Esophagus squamous epithelium (tissue), 4 donors: ENCODE results near the gene ANKHD1.

Experiments
- POLR2A ChIP-seq, 4 donors: fragments of 450-650 bp; IDR thresholded peaks; one replicate each; pipeline ENCODE4 v1.6.1; 2017; ENCODE audit warnings: antibody characterized with exemption in 4 of 4, mild to moderate bottlenecking in 4 of 4, moderate library complexity in 3 of 4
- TF ChIP-seq, protein P1 (sequence below), 6 experiments: fragments of 450-650 bp in 4 of 6; fragments of 200-600 bp in 2 of 6; sonication (generic) in 2 of 6; IDR thresholded peaks; one replicate each; pipeline ENCODE4 v1.5.1; 2016 to 2019; ENCODE audit warnings: antibody characterized with exemption in 6 of 6, mild to moderate bottlenecking in 4 of 6, moderate library complexity in 4 of 6

DNA sequence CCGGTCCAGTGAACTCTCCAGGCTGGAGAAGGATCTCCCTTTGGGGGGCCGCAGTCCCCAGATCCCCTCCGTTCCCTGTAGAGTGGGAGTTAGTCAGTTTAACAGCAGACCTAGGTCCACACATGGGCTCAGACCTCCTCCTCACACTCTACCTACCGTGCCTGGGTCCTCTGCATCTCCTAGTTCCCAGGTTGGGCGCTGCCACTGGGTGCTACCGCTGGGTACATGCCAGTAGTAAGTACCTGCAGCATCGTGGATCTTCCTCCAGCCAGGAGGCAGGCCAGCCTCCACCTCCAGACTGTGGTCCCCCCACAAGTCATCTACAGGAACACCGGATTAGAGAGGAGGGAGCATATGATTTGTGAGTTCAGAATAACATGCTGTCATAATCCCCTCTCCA, 162.0 kb downstream of the ANKHD1 start:
- TF ChIP-seq, protein P1, sequence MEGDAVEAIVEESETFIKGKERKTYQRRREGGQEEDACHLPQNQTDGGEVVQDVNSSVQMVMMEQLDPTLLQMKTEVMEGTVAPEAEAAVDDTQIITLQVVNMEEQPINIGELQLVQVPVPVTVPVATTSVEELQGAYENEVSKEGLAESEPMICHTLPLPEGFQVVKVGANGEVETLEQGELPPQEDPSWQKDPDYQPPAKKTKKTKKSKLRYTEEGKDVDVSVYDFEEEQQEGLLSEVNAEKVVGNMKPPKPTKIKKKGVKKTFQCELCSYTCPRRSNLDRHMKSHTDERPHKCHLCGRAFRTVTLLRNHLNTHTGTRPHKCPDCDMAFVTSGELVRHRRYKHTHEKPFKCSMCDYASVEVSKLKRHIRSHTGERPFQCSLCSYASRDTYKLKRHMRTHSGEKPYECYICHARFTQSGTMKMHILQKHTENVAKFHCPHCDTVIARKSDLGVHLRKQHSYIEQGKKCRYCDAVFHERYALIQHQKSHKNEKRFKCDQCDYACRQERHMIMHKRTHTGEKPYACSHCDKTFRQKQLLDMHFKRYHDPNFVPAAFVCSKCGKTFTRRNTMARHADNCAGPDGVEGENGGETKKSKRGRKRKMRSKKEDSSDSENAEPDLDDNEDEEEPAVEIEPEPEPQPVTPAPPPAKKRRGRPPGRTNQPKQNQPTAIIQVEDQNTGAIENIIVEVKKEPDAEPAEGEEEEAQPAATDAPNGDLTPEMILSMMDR (IDR thresholded peaks at IDR 0.05) = no peak
- TF ChIP-seq POLR2A (IDR thresholded peaks at IDR 0.05) = no peak
